ENCODE data around the gene HOXB13. TPM values are rescaled to one million over a fixed set of nuclear protein-coding genes. Genes with fewer than 3 reads are reported as not detected.
A peak's percentile ranks its signal among the peaks of the same experiment; 100 is the strongest.

HOXB13 gene
- total RNA-seq (ENCODE audit: low replicate concordance) = not detected in 2 replicates

- Mint-ChIP-seq H3K27ac (no peak within 1 kb of the TSS), H3K27me3 (ENCODE audit: insufficient read depth, low read depth) (peaks cover 96% of the 10 kb centered on the region), H3K4me3 (no peak within 1 kb of the TSS), H3K4me1 (peaks cover 2% of the 10 kb centered on the region), H3K9me3 (peaks cover 13% of the 10 kb centered on the region), H3K36me3 (peaks cover 3% of the 10 kb centered on the region)
- Histone ChIP-seq H3F3A (ENCODE audit: low read depth) (peaks cover 4% of the 10 kb centered on the region), H3K4me2 (peak within 1 kb of the TSS; percentile 62), H3K27me3 (peaks cover 100% of the 10 kb centered on the region), H2AFZ (replicated peaks) (no peak within 1 kb of the TSS), H3K4me3 (peak within 1 kb of the TSS; percentile 22), H3K36me3 (no peaks in the 10 kb centered on the region), H3K9me3 (ENCODE audit: low read depth) (no peaks in the 10 kb centered on the region), H3K79me2 (ENCODE audit: low read depth) (no peaks in the 10 kb centered on the region), H3K27ac (no peak within 1 kb of the TSS), H4K20me1 (ENCODE audit: low read depth) (peaks cover 82% of the 10 kb centered on the region), H3K4me1 (no peaks in the 10 kb centered on the region), H3K9ac (no peak within 1 kb of the TSS)
- DNase-seq (ENCODE audit: low spot score) = peak; percentile 74
- TF ChIP-seq EZH2 (IDR thresholded peaks at IDR 0.05) = peak; percentile 89
- no peak for TF ChIP-seq CTCF (IDR thresholded peaks at IDR 0.05)
- TF ChIP-seq EZH2phosphoT487 (IDR thresholded peaks at IDR 0.05) = peak; percentile 86
Observed at GRCh38 chr17:48728232-48729231, at the start of gene HOXB13. HOXB13 (minus strand) TSS chr17:48728750; CDS start chr17:48728593, 157 bp downstream.

- no peaks in the 10 kb centered on the region for H3F3A ChIP-seq (ENCODE audit: low read depth)
- no peaks in the 10 kb centered on the region for H3K79me2 ChIP-seq (ENCODE audit: low read depth)
- Mint-ChIP-seq H3K36me3 (no peaks in the 10 kb centered on the region), H3K9me3 (peaks cover 3% of the 10 kb centered on the region), H3K27ac (no peak overlapping the region), H3K4me3 (no peak overlapping the region), H3K27me3 (ENCODE audit: insufficient read depth, low read depth) (peaks cover 14% of the 10 kb centered on the region), H3K4me1 (no peaks in the 10 kb centered on the region)
- no peak overlapping the region for H3K27ac ChIP-seq
- DNase-seq (ENCODE audit: low spot score) = no peak
- H3K36me3 ChIP-seq = no peaks in the 10 kb centered on the region
- no peak overlapping the region for H3K4me3 ChIP-seq
- H2AFZ ChIP-seq (replicated peaks) = no peak overlapping the region
- H3K4me2 ChIP-seq = no peak overlapping the region
- no peak overlapping the region for H3K9ac ChIP-seq
- peaks cover 63% of the 10 kb centered on the region for H3K27me3 ChIP-seq
- H3K9me3 ChIP-seq (ENCODE audit: low read depth) = no peaks in the 10 kb centered on the region
- H4K20me1 ChIP-seq (ENCODE audit: low read depth) = no peaks in the 10 kb centered on the region
- TF ChIP-seq EZH2 (IDR thresholded peaks at IDR 0.05) (no peak), CTCF (IDR thresholded peaks at IDR 0.05) (no peak), EZH2phosphoT487 (IDR thresholded peaks at IDR 0.05) (no peak)
- H3K4me1 ChIP-seq = no peaks in the 10 kb centered on the region
Observed at GRCh38 chr17:48776602-48777001, 48.1 kb upstream of the HOXB13 start.

GRCh38 chr17:48773245-48773644 is 44.7 kb upstream of the HOXB13 start:
- Histone ChIP-seq H2AFZ (replicated peaks) (no peak overlapping the region), H3K4me1 (no peaks in the 10 kb centered on the region), H3K4me2 (no peak overlapping the region), H3F3A (ENCODE audit: low read depth) (no peaks in the 10 kb centered on the region), H4K20me1 (ENCODE audit: low read depth) (no peaks in the 10 kb centered on the region), H3K36me3 (no peaks in the 10 kb centered on the region), H3K9me3 (ENCODE audit: low read depth) (no peaks in the 10 kb centered on the region), H3K9ac (no peak overlapping the region), H3K79me2 (ENCODE audit: low read depth) (no peaks in the 10 kb centered on the region), H3K27me3 (peaks cover 63% of the 10 kb centered on the region), H3K27ac (no peak overlapping the region), H3K4me3 (no peak overlapping the region)
- H3K27ac Mint-ChIP-seq = no peak overlapping the region
- TF ChIP-seq EZH2 (IDR thresholded peaks at IDR 0.05) = no peak
- TF ChIP-seq CTCF (IDR thresholded peaks at IDR 0.05) = no peak
- no peak for TF ChIP-seq EZH2phosphoT487 (IDR thresholded peaks at IDR 0.05)
- no peaks in the 10 kb centered on the region for H3K36me3 Mint-ChIP-seq
- no peak for DNase-seq (ENCODE audit: low spot score)
- peaks cover 5% of the 10 kb centered on the region for H3K4me1 Mint-ChIP-seq
- H3K4me3 Mint-ChIP-seq = no peak overlapping the region
- H3K9me3 Mint-ChIP-seq = no peaks in the 10 kb centered on the region
- peaks cover 18% of the 10 kb centered on the region for H3K27me3 Mint-ChIP-seq (ENCODE audit: insufficient read depth, low read depth)
